Measurements from ENCODE around the gene NME3.
A peak's percentile ranks its signal among the peaks of the same experiment; 100 is the strongest.
"Not testable (repeated sequence)": the region's sequence is repeated elsewhere in the genome, so short reads cannot be mapped to it uniquely, and the experiment has no call there.

Gene NME3

DNA sequence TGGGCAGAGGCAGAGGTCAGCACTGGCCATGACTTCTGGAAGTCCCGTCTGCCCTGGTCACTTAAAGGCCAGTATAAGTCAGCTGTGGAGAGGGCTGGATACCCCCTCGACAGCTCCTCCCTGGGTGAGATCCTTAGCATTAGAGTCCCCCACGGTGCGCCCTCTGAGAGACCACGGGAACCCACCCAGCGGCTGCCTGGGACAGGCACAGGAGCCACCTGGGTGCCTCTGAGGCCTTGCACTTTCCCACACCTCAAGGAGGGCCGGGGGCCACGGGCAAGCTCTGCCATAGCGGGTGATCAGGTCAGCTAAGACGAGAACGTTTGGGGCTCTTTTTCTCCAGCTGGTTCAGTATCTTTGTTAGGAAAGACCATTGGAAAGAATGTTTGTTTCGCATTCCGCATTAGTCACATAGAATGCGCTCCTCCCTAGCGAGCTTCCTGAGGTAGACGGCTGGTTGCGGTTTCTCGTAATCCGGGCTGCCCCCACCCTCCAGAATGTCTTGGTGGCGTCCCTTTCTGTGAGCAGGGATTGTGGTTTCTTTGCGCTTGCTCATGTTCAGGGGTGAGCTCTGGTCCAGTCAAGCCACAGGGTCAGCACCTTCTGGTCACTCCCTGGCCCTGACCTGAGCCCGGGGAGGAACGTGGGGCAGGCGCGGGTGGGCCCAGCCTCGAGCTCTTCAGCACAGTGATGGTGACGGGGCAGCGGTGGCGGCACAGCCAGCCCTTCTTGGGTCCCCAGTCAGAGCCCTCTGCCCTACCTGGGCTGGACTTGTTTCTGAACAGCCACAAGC, 25.2 kb downstream of the NME3 start:
- no peak for DNase-seq

DNA sequence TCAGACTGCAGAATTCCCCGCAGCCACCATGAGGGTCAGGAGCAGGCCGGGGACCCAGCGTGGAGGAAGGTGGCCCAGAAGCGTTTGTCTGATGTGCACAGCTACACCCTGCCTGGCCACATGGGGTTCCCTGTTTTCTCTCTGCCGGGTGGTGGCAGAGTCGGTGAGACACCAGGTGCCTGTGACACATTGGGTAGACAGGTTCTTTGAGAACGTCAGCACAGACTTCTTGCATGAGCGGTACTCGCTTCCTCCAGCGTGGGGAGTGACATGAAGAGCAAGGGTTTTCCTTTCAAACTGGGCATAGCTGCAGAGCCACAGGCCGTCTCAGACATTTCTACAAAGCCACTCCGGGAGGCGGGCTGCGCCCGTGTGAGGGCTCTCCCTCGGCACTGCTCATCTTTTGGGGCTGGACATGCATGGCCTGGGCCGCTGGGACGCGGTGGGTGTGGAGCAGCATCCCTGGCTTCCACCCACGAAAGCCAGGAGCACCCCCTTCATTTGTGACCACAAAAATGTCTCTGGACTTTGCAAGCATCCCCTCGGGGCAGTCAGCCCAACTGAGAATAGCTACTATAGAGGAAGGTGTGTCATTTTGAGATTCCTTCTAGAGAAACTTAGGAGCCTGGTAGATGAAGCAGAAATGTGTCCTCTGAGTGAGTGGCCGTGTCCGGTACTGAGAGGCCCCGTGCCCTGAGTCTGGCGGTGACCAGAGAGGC, 26.0 kb downstream of the NME3 start:
- DNase-seq, result no peak

DNA sequence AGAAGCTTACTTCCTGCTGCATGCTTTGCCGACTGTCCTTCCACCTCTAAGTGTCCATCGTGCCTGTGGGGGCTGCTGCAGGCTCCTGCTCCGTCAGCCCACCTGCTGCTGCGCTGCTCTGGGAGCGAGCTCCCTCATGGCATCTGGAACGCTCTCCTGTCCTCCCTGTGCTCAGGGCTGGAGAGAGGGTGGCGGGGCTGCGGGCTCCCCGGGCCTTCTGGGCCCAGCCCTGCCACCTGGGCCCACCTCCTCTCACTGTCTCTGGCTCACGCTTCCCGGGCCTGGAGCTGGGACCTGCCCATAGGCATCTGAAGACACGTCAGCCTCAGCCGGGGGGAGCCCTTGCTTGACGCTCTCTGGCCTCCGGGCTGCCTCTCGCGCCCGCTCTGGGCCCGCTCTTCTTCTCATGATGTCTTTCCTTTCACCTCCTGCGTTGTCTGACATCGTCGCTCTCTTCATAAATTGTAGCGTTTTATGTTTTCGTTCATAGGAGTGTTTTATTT, 27.0 kb downstream of the NME3 start:
- DNase-seq, result no peak

DNA sequence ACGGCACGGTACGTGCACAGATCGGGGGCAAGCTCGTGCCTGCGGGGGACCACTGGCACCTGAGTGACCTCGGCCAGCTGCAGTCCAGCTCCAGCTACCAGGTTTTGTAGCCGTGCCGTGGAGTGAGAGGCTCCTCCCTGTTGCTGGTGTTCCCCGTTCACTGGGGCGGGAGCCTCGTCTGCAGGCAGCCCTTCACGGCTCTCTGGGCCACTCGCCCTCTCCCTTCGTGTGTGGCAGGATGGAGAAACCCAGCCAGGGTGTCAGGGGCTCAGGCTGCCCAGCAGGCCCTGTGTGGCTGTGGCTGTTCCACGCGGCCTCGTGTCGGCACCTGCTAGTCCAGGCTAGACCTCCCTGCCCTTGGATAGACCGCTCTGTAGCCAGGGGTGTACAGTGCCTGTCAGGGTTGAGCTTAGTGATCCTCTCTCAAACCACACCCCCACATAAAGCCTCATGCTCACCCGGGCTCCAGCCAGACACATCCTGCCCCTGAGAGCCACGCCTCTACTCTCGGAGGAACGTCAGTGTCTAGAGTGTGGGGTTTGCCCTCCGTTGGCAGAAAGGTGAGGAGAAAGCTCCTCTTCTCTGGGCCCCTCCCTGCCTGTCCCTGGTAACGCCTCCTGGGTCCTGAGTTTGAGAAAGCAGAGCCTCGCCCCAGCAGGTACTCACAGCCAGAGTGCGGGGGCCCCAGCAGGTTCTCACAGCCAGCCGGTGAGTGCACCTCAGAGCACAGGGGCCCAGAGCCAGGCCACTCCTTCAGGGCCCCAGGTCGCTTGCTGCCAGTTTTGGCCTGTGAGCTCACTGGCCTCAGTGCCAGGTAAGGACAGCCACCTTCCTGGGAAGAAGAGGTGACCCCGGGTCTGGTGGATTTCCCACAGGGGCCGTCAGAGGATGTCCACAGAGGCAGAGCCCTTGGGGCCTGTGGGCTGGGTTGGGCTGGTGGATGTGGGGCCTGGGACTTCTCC, 27.7 kb downstream of the NME3 start:
- no peak for DNase-seq

DNA sequence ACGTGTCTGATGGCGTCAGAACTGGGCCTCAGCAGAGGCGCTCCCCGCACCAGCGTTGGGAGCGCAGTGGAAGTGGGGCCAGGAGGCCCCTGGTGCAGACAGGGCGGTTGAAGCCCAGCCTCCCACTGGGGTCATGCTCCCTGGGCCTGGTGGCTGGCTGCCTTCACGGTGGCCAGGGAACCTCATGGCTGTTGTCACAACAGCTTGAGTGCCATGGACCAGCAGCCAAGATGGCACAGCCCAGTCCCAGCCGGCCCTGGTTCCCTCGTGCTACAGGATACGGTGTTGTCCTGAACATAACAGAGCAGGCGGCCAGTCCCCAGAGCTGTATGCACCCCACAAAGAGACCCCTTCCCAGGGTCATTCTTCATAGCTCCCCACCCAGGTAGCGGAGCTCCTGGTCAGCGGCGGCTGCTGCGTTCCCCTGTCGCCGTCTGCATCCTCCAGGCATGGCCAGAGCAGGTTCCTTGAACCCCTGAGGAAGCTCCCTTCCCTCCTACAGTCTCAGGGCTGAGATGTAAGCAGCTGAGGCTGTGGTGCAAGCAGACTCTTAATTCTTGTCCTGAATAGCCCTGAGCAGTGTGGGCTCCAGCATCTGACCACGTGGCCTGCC, 29.7 kb downstream of the NME3 start:
- no peak for DNase-seq

DNA sequence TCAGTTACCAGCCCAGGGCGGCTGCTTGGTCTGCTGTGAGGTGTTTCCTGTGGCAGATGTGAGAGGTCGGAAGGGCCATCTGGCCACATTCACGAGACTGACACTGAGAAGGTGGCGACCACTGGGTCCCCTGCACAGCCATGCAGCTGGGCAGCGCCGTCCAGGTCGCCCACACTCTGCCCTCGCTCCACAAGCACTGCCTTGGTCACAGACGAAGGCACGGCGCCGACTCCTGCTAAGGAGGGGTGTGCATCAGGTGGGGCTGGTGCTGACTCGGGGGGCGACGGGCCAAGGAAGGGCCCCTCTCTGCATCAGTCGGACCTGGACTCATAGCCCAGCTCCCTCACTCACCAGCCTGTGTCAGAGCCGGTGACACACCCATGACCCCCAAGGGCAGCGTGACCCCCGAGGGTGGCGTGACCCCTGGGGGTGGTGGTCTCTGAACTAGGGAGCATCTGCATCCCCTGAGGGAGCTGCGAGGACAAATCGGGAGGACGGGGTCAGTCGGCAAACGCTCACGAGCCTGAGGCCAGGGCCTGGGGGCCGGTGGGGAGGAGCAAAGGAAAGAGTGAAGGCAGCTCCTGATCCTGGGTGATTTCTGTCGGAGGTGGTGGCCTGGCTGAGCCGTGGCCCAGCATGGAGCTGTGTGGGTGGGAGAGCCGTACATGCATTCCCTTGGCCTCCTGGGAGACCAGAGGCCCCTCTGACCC, 30.4 kb downstream of the NME3 start:
- DNase-seq, result no peak

DNA sequence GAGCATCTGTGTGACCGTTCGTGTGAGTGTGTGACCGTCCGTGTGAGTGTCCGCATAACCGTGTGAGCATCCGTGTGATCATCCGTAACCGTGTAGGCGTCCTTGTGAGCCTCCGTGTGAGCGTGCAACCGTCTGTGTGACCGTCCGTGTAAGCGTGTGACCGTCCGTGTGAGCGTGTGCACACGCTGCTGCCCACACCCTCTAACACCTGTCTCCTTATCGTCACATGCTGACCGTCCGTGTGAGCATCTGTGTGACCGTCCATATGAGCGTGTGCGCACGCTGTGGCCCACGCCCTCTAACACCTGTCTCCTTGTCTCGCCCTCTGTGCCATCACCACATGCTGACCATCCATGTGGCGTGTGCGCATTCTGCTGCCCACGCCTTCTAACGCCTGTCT, 31.1 kb downstream of the NME3 start:
- no peak for DNase-seq

DNA sequence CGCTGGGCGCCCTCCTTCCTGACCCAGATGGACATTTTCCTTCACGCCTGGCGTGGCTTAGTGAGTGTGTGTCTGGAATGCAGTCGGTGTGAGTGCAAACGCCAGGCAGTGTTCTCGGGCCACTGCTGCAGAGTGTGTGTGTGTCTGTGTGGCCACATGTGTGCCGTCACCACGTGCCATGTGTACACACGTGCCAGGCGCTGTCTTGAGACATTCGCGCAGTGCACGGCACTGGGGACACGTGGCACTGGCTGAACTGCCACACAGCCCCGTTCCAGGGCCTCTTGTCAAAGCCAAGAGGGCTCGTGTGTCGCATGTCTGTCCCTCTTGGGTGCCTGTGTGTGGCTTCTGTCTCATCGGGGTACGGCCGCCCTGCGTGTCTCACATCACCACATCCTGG, 36.5 kb downstream of the NME3 start:
- no peak for DNase-seq

DNA sequence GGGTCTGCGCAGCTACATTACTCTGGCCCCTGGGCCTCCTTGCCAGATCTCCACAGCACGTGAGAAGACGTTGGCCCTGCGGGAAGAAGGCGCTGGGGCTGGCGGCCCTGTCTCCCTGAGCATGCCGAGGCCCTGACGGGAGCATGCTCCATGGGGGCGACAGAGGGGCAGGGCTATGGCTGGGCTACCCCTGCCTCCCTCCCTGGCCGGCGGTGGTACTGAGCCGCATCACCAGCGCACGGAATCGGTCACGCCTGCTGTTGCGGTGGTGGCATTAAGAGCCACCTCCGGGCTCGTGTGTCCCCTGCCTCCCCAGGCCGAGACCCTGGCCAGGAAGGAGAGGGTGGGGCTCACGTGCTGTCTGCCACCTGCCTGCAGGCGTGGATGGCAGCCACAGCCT, 37.2 kb downstream of the NME3 start:
- DNase-seq, result no peak

DNA sequence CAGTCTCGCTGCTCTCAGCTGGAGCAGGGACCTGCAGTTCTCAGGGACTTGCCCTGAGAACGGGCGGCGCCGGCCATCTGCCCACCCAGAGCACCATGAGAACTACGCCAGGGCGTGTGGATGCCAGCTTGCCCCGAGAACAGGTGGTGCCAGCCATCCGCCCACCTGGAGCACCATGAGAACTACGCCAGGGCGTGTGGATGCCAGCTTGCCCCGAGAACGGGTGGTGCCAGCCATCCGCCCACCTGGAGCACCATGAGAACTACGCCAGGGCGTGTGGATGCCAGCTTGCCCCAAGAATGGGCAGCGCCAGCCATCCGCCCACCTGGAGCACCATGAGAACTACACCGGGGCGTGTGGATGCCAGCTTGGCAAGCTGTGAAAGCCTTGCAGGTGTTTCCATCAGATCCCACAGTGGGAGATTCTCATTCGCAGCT, 38.8 kb downstream of the NME3 start:
- DNase-seq, result not testable (repeated sequence)

DNA sequence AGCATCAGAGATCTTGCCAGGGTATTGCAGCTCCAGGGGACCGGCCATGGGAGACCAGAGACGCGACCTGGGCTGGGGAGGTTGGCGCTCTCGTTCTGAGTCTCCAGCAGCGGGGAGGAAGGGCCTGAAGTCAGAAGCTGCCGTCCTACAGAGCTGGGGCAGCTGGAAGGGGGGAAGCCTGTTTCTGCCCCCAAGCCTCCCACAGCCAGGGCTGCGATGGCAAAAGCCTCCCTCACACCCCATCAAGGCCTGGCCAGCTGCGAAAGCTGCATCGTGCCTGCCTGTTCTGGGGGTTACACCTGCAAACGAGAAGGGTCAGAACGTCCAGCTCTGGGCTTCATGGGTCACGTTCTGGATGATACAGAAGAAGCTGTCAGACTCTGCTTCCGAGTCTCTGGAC, 39.3 kb downstream of the NME3 start:
- DNase-seq, result no peak

DNA sequence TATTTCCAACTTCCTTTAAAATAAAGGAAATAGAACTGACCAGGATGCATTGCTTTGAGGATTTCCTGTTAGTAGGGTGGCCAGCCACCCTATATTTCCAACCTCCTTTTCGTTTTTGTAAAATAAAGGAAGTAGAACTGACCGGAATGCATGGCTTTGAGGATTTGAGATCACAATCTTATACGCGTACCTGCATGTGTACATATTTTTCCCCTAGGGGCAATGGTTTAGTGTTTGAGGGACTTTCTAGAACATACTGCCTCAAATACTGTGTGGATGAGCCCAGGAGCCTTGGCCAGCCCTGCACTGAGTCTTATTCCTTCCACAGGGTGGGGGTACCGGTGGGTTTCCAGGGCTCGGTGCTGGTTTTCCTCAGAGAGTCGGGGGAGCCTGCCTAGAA, 39.7 kb downstream of the NME3 start:
- DNase-seq, result no peak

DNA sequence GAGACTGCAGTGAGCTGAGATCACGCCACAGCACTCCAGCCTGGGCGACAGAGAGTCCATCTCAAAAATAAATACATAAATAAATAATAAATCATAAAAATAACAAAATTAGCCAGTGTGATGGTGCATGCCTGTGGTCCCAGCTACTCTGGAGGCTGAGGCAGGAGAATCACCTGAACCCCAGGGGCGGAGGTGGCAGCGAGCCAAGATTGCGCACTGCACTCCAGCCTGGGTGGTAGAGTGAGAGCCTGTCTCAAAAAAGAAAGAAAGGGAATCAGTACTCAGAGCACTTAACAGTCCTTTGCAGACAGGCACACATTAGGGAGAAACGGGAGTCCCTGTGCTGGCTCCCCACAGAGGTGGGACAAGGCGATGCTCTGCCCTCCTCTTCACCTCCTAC, 40.3 kb downstream of the NME3 start:
- no peak for DNase-seq

DNA sequence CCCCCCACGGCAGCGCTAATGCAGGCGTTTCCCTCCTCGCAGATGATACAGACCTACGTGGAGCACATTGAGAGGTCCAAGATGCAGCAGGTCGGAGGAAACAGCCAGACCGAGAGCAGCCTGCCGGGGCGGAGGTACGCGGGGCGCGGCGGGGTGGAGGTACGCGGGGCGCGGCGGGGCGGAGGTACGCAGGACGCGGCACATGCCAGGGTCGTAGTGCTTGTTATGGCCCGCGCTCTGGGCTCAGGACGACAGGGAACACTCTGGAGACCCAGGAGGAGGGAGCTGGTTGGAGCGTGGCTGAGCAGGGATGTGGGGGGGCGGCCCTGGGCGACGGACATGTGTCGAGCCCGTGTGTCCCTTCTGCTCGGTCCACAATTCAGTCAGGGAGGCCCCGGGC, 41.9 kb downstream of the NME3 start:
- no peak for DNase-seq

DNA sequence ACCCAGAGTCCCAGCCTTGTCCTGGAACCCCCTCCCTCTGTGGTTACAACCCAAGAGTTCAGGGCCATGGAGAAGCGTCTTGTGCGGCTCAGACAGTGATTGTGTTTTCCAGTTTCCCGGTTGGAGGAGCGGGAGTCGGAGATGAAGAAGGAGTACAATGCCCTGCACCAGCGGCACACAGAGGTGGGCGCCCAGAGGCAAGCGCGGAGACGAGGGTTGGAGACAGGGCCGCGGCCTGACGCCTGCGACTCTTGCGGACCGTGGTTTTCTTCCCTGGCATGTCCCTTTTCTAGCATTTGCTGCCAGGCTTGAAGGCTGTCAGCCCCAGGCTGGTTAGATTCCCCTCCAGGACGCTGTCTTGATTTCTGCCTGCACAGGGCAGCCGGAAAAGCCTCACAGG, 42.3 kb downstream of the NME3 start:
- DNase-seq, result no peak

DNA sequence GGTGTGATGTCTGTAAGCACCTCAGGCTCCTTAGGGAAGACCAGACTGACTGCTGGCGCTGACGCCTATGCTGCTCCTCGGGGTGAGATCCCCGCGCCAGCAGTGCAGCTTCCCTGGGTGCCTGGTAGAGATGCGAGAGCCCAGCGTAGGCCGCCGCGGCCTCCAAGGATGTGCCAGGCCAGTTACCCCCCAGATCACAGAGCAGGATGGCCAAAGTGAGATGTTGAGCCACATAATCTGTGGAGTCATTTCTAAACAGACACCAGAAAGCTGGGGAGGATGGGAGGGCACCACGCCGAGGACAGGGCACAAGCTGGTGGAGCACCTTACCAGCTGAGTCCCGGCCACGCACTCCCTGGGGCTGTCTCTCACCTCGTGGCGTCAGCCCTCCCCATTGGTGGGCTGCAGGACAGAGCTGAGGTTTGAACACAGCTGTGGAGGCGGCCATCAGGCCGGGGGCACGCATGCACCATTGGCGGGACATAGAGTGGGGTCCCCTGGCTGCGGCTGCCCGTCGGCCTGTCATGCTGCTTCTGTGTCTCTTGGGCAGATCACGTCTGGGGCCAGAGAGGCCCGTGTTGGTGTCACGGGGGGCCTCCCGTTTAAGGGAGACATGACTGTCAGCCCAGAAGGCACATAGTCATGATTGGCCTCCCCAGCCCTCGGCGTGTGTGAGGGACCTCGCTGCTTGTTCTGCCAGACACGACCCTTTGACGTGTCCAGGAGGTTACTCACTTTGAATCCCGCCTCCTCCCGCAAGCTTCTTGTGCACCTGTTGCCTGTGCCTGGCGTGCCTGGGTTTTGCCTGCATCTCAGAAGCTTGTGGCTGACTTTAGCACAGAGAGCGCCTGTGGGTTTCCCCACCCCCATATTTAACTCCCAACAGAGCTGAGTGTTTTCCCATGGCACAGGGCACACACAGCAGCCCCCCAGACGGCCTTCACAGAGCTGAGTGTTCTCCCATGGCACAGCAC, 43.4 kb downstream of the NME3 start:
- DNase-seq, result no peak

DNA sequence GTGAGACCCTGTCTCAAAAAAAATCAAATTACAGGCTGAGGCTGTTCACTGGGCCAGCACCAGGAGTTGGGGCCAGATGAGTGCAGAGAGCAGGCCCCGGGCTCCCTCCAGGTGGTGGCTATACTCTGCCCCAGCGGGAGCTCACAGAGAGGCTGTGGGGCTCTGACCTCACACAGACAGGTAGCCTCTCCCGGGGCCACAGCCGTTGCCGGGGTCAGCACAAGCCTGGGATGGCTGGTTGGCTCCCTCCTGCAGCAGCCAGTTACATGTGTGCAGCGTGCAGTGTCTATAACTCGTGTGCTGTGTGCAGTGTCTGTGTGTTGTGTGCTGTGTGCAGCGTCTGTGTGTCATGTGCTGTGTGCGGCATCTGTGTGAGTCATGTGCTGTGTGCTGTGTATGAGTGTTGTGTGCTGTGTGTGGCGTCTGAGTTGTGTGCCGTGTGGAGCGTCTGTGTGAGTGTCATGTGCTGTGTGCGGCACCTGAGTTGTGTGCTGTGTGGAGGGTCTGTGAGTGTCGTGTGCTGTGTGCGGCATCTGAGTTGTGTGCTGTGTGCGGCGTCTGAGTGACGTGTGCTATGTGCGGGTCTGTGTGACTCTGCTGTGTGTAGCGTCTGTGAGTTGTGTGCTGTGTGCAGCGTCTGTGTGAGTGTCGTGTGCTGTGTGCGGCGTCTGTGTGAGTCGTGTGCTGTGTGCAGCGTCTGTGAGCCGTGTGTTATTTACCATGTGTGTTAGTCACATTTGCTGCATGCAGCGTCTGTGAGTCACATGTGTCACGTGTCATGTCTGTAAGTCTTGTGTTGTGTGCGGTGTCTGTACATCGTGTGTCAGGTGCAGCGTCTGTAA, 44.5 kb downstream of the NME3 start:
- DNase-seq, result no peak

DNA sequence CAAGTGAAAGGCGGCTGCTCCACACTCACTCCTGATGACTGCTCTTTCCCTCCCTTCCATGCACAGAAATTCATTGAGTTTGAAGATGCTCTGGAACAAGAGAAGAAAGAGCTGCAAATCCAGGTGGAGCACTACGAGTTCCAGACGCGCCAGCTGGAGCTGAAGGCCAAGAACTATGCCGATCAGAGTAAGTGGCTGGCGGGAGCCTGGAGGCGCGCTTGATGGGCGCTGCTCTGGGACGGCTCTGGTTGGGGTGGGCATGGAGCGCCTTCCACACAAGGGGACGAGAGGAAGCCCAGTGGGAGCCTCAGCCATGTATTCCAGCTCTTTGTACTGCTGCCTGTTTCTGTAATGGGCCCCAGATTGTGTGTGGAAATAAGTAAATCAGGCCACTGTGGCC, 46.9 kb downstream of the NME3 start:
- no peak for DNase-seq

DNA sequence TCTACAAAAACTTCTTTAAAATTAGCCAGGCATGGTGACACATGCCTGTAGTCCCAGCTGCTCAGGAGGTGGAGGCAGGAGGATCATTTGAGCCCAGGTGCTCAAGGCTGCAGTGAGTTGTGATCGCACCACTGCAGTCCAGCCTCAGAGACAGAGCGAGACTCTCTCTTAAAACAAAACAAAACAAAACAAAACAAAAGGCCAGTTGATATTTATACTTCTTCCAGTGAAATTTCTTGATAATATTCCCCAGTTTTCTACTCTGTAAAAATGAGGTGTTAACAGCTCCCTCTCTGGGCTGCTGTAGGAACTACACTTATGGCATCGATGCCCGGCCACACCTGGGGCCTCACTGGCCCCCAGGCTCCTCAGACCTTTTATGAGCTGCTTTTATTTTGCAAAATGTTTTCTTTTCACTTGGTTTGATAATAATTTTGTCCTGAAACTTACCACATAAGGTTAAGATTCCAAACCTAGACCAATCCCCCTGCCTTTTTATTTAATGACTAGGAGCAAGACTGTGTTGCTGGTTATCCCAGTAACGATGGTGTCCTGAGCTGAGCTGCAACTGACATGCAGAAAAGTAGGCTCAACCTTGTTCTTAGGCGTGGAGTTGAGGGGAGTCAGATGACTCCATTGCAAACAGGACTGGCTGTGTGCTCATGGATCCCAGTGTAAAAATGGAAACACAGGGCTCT, 47.7 kb downstream of the NME3 start:
- DNase-seq, result peak; percentile 31
